OCI-LY3 (cell line): ENCODE data around the gene FARP1.

Experiments used
- EZH2phosphoT487 ChIP-seq: fragments of 200-600 bp; shearing (Covaris generic); IDR thresholded peaks from 2 replicates; pipeline ENCODE4 v1.6.1; 2018; ENCODE audit warnings: antibody characterized with exemption, mixed run types, low read depth
- TF ChIP-seq, protein P1 (sequence below): fragments of 200-600, 300-600 bp; sonication (generic); IDR thresholded peaks from 2 replicates; pipeline ENCODE4 v1.5.1; 2014; ENCODE audit warnings: antibody characterized with exemption, low read length, low read depth

- TF ChIP-seq, protein P1, sequence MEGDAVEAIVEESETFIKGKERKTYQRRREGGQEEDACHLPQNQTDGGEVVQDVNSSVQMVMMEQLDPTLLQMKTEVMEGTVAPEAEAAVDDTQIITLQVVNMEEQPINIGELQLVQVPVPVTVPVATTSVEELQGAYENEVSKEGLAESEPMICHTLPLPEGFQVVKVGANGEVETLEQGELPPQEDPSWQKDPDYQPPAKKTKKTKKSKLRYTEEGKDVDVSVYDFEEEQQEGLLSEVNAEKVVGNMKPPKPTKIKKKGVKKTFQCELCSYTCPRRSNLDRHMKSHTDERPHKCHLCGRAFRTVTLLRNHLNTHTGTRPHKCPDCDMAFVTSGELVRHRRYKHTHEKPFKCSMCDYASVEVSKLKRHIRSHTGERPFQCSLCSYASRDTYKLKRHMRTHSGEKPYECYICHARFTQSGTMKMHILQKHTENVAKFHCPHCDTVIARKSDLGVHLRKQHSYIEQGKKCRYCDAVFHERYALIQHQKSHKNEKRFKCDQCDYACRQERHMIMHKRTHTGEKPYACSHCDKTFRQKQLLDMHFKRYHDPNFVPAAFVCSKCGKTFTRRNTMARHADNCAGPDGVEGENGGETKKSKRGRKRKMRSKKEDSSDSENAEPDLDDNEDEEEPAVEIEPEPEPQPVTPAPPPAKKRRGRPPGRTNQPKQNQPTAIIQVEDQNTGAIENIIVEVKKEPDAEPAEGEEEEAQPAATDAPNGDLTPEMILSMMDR: no peak
- TF ChIP-seq EZH2phosphoT487: no peak
Measured at GRCh38 chr13:98366443-98366842, 223.5 kb downstream of the FARP1 start.
